Measurements from ENCODE around the gene SLC47A1.
"Not testable (repeated sequence)": the region's sequence is repeated elsewhere in the genome, so short reads cannot be mapped to it uniquely, and the experiment has no call there.

DNA sequence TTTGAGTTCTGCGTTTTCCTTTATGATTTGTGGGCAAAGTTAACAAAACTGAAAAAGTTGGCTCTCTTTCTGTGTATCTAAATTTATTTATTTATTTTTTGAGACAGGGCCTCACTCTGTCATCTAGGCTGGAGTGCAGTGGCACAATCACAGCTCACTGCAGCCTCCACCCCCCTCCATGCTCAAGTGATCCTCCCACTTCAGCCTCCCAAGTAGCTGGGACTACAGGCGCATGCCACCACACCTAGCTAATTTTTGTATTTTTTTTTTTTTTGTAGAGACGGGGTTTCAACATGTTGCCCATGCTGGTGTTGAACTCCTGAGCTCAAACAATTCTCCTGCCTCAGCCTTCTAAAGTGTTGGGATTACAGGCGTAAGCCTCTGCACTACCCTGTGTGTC is 6.7 kb upstream of the SLC47A1 start:
- TF ChIP-seq KAT2B (IDR thresholded peaks at IDR 0.05; ENCODE audit: low read depth, low read length); SREBF2 (CRISPR knock-in tag; IDR thresholded peaks at IDR 0.05): not testable (repeated sequence)

All from K562 (cell line).